IPS-NIHi7 (cell line): ENCODE data around the gene LIMS4.
"Not testable (repeated sequence)": the region's sequence is repeated elsewhere in the genome, so short reads cannot be mapped to it uniquely, and the experiment has no call there.

Source experiments
- DNase-seq: peaks from one replicate; pipeline ENCODE4 v3.0.0; 2012; ENCODE audit warnings: mixed read lengths; ENCODE audit errors: extremely low spot score

Gene LIMS4

DNA sequence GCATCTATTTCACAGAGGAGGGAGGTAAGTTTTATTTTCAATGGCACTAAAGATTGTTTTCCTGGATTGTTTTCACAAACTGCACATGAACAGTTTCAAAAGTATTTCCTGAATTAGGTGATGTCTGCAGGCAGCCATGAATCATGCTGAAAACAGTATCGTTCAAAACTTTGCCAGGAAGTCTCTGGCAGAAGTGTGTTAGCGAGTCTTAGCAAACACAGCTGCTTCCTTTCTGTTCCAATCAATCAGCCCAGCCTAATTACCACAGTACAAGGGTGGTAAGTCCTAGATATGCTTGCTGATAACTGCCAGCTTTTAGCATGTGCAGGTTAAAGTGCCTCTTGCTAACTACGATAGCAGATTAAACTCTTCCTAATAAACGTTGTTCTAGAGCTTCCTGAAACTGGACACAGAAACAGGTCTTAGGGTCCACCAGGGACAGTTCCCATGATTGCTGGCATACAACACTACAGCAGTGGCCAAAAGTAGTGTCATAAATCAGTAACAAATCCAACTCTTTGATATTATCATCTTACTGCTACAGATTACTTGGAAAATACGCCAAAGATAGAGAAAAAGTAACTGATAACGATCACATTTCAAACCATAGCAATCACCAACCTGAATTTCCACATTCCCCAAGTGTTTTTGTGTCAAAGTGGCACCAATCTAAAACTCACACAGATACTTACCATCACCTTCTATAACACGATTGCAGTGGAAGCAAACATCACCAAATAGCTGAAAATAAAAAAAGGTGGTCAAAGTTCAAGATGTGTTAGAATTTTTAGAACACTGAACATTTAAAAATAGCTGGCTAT, 23.3 kb downstream of the LIMS4 start:
- DNase-seq = not testable (repeated sequence)

GRCh38 chr2:110446644-110447043, 26.0 kb downstream of the LIMS4 start:
- not testable (repeated sequence) for DNase-seq

- not testable (repeated sequence) for DNase-seq
These were observed 29.2 kb downstream of the LIMS4 start for GRCh38 chr2:110443305-110444005.

DNA sequence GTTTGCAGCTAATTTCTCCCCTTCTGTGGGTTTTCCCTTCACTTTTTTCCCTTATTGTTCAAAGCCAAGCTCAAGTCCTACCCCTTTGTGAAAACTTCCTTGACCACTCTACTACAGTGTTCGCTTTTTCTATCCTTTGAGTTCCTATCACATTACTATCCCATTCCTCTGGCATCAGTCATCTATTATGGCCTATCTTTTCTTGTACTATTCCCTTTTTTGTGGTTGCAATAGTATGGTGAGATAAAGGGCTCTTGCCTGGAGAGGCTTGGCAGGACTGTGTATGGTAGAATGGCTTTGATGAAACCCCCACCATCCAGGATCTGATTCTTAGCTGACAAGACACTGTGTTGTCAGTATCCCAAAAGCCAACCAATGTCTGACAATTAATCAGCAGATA, 30.7 kb downstream of the LIMS4 start:
- not testable (repeated sequence) for DNase-seq

GRCh38 chr2:110434565-110434964, 38.1 kb downstream of the LIMS4 start:
- not testable (repeated sequence) for DNase-seq

DNA sequence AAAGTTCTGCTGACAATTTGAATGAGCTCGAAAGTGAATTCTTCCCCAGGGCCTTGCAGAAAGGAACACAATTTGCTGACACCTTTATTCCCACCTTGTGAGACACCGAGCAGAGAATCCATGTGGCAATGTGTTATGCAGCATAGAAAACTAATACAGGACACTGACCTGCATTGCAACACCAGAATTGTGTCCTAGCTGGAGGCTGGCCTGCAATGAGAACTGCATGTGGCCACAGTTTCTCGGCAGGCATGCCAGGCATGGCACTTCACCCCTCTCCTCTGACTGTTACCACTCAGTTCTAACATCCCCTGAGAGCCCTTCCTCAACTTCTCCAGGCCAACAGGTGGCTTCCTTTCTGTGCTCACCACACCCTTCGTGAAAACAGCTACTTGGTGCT, 46.9 kb downstream of the LIMS4 start:
- not testable (repeated sequence) for DNase-seq

DNA sequence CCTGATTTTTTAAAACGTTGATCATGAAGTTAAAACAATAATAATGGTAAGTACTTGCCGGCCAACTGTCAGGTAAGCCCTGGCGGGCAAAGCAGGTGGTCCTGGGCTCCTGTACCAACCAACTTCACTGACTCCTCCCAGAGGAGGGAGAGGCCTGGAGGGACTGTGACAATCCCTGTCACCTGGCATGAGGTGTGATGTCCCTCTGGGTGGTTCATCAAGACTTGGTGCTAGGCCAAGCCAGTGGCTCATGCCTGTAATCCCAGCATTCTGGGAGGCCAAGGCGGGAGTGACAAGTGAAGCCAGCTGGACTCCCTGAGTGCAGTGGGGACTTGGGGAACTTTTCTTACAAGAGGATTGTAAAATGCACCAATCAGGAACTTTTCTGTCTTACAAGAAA, 48.2 kb downstream of the LIMS4 start:
- DNase-seq = not testable (repeated sequence)

- DNase-seq = not testable (repeated sequence)
These were observed 49.0 kb downstream of the LIMS4 start for GRCh38 chr2:110423574-110423962.

- not testable (repeated sequence) for DNase-seq
These were observed 49.6 kb downstream of the LIMS4 start for GRCh38 chr2:110422852-110423573.

- DNase-seq = not testable (repeated sequence)
These were observed 51.8 kb downstream of the LIMS4 start for GRCh38 chr2:110420641-110421354.

DNA sequence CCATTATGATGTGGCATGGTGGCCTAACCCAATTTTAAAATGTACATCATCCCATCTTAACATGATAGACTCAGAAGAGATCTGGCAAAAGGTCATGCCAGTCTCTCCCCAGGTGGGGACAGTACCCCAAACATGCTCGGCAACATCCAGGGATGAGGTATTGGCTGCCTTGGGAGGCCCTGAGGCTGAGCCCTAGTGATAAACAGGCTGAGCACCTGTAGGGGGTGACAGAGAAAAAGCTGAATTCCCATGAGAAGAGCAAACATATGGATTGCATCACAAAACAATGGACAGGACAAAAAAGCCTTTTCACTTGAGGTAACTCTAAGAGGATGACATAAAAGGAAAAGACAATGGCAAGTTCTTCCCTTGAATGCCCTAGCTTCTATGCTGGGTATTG, 65.5 kb downstream of the LIMS4 start:
- DNase-seq = not testable (repeated sequence)

GRCh38 chr2:110404988-110405387, 67.6 kb downstream of the LIMS4 start:
- DNase-seq = not testable (repeated sequence)

DNA sequence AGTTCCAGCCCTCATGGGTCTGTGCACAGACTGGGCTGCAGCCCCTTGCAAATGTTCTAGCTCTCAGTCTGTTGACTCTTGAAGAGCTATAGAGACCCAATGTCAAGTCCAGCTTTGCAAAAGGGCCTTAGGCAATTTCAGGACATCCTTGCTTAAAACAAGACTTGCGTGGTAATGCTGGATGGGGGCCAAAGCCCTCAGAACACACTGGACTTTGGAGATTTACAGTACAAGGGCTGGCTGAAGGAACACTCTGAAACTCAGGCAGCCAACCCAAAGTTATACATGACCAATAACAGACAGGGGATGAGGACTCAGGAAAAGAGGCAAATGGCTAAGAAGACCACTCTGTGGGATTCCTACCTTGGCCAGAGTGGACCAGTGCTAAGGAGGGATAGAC, 68.4 kb downstream of the LIMS4 start:
- not testable (repeated sequence) for DNase-seq

- not testable (repeated sequence) for DNase-seq
These were observed 71.5 kb downstream of the LIMS4 start for GRCh38 chr2:110401001-110401618.

DNA sequence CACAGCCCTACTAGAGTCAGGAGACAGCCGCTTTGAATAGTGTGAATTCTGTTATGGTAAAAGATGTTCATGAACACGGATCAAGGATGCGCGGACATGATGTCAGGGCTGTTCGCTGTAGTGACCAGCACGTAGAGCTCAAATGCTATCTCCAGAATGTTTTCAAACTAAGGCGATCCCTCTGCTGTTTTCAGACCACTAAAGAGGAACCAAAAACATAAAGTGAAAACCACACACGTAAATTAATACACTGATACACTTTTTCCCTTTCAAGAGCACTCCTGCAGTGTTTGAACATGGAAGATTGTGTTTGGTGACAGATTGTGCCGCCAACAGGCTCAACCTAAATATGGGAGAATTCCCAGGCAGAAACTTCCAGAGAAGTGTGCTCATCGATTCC, 73.2 kb downstream of the LIMS4 start:
- not testable (repeated sequence) for DNase-seq

DNA sequence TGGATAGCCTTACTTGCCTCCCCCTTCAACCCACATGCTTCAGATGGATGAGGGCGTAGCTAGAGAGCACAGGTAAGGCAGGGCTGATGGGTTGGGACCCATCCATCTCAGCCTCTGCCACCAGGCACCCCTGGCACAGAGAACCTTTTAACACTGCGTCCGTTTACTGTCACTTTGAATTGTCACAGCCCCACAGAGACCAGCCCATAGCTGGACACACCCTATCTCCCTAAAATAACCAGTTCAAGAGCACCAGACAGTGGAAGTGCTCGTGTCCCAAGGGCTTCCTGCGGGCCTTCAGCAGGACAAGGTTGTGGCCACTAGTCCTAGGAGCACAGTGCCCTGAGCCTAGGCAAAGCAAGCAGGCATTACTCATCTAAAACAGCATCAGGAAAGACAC, 76.6 kb downstream of the LIMS4 start:
- DNase-seq = not testable (repeated sequence)
